GM12874 (cell line): ENCODE results near the gene ZDHHC24.

Experiments
- CTCF ChIP-seq: IDR thresholded peaks from 2 replicates; pipeline ENCODE4 v1.5.1; 2011; ENCODE audit warnings: low read depth, mild to moderate bottlenecking, control low read depth, low read length, moderate library complexity; ENCODE audit not compliant: insufficient read depth

ZDHHC24 gene

GRCh38 chr11:66548041-66548440 is 2.2 kb upstream of the ZDHHC24 start:
- no peak for TF ChIP-seq CTCF

GRCh38 chr11:66547662-66548009 is 1.8 kb upstream of the ZDHHC24 start:
- no peak for TF ChIP-seq CTCF

- TF ChIP-seq CTCF = no peak
Observed at GRCh38 chr11:66546966-66547661, 1.3 kb upstream of the ZDHHC24 start.

- no peak for TF ChIP-seq CTCF
Observed at GRCh38 chr11:66546368-66546965, 619 bp upstream of the ZDHHC24 start, which contains the start of gene ACTN3. Gene ACTN3, plus strand, starts transcription at chr11:66546903. Its CDS starts 35 bp downstream, at chr11:66546938.

GRCh38 chr11:66543263-66544107 is 2.4 kb downstream of the ZDHHC24 start:
- peak; percentile 70 for TF ChIP-seq CTCF

- TF ChIP-seq CTCF = no peak
Observed at GRCh38 chr11:66542362-66542761, 3.5 kb downstream of the ZDHHC24 start.

- no peak for TF ChIP-seq CTCF
Observed at GRCh38 chr11:66541892-66542291, 4.0 kb downstream of the ZDHHC24 start.
